Immature natural killer cell (primary cell): Measurements from ENCODE around the gene FAF1. TPM values are rescaled to one million over a fixed set of nuclear protein-coding genes. Genes with fewer than 3 reads are reported as not detected.
"Not testable (repeated sequence)": the region's sequence is repeated elsewhere in the genome, so short reads cannot be mapped to it uniquely, and the experiment has no call there.

ENCODE experiments used
- DNase-seq, 3 donors: peaks; one replicate each; pipeline ENCODE4 v3.0.0; 2022; ENCODE audit warnings: mixed read lengths in 1 of 3
- H3K27ac Mint-ChIP-seq, 6 donors: one replicate each; pipeline ENCODE4 v1.8.0; 2020; ENCODE audit warnings: mixed read lengths in 6 of 6, mild to moderate bottlenecking in 5 of 6, inconsistent platforms in 4 of 6, moderate library complexity in 3 of 6
- H3K27me3 Mint-ChIP-seq, 3 donors: one replicate each; pipeline ENCODE4 v1.8.0; 2020 to 2021; ENCODE audit warnings: low read depth in 3 of 3, mild to moderate bottlenecking in 3 of 3, mixed read lengths in 3 of 3, moderate library complexity in 3 of 3, inconsistent platforms in 1 of 3
- H3K36me3 Mint-ChIP-seq, 3 donors: one replicate each; pipeline ENCODE4 v1.8.0; 2020; ENCODE audit warnings: mixed read lengths in 3 of 3, inconsistent platforms in 2 of 3, mild to moderate bottlenecking in 2 of 3
- H3K4me1 Mint-ChIP-seq, 2 donors: one replicate each; pipeline ENCODE4 v1.8.0; 2020; ENCODE audit warnings: inconsistent platforms in 2 of 2, mild to moderate bottlenecking in 2 of 2, mixed read lengths in 2 of 2, moderate library complexity in 1 of 2
- H3K4me3 Mint-ChIP-seq, 5 donors: one replicate each; pipeline ENCODE4 v1.8.0; 2020; ENCODE audit warnings: mild to moderate bottlenecking in 5 of 5, mixed read lengths in 5 of 5, inconsistent platforms in 3 of 5, moderate library complexity in 3 of 5
- H3K9me3 Mint-ChIP-seq, 6 donors: one replicate each; pipeline ENCODE4 v1.8.0; 2020; ENCODE audit warnings: mild to moderate bottlenecking in 6 of 6, mixed read lengths in 6 of 6, inconsistent platforms in 4 of 6, moderate library complexity in 3 of 6
- polyA plus RNA-seq, 3 donors: library from polyadenylated mRNA; unstranded; fragments of 300-500 nt; fragmentation: Illumina TruSeq; gene quantifications; one replicate each; pipeline ENCODE4 v1.2.3, GENCODE V29; 2021

FAF1 gene
- 10 to 100 TPM; 31.1 to 49.8 (median 44.0) TPM for polyA plus RNA-seq

DNA sequence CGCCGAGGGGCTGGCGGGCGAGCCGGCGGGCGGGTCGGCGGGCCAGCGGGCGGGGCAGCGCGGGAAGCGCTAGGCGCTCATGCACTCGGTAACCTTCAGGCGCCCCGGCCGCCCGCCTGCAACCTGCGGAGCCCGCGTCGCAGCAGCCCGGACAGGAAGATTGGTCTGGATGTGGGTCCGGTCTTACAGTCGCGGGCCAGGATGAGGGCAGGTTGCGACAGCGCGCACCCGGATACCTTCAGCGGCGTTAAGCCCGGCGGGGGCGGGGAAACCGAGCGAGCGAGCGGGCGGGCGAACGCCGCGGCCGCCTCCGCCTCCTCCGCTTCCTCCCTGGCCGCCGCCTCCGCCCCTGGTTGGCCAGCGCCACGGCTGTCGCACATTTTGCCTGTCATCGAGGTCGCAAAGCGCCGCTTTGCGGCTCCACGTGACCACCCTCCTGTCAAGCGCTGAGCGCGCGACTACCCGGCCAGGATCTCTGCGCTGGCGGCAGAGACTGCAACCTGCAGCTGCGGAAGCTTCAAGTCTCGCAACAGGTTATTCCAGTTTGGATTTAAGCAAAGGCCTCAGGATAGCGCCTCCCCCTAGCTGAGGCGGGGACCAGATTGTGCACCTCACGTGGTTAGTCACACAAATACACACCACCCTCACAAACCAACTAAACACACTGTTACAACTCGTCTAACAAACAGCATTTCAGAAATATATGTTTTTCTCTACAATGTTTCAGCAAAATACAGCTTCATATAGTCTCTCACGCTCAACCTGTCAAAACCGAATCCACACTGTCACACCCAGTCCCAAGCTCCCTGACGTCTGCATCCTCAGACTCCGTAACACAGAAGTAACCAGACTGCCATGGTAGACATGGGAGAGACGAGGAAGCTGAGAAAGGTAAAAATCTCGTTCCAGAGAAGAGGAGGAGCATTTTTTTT is at the start of gene FAF1:
Gene FAF1 (minus strand): TSS at position 355 of the 932 bp plus-strand sequence. CDS start 456 bp downstream, outside the sequence.
- Mint-ChIP-seq H3K27ac (peak within 1 kb of the TSS; percentile 81 to 98 (median 94)), H3K9me3 (no peaks in the 10 kb centered on the region), H3K4me3 (peak within 1 kb of the TSS; percentile 85 to 99 (median 89)), H3K36me3 (no peaks in the 10 kb centered on the region), H3K27me3 (peaks cover 5 to 11% (median 6%) of the 10 kb centered on the region in 3 donors), H3K4me1 (peaks cover 17 to 20% of the 10 kb centered on the region in 2 donors)
- peak; percentile 98 to 99 (median 98) for DNase-seq

DNA sequence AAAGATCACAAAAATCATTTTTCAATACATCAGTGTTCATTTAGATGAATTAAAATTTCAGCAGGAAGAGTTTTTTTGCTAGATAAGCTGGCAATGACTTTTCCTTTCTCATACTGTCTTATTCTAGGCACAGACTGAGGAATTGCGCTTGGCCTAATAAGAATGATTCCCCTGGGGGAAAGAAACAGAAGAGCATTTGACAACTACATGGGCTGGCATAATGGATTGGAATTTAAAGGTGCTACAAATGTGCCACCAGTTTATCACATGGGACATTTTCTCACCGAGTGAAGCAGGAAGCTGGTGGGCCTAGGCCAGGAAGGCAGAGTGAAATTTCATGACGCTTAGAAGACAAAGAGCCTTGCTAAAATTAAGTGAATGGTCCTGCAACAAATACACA is 49.3 kb upstream of the FAF1 start:
- Mint-ChIP-seq H3K4me1 (no peaks in the 10 kb centered on the region), H3K36me3 (no peaks in the 10 kb centered on the region), H3K9me3 (no peaks in the 10 kb centered on the region), H3K4me3 (no peak overlapping the region), H3K27ac (no peak overlapping the region), H3K27me3 (peaks cover 0 to 6% (median 0%) of the 10 kb centered on the region in 3 donors)
- no peak for DNase-seq

DNA sequence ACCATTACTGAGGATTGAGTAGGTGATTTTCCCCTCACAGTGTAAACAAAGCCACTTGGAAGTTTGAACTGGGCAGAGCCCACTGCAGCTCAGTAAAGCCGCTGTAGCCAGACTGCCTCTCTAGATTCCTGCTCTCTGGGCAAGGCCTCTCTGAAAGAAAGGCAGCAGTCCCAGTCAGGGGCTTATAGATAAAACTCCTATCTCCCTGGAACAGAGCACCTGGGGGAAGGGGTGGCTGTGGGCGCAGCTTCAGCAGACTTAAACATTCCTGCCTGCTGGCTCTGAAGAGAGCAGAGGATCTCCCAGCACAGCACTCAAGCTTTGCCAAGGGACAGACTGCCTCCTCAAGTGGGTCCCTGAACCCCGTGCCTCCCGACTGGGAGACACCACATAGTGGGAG is 45.5 kb upstream of the FAF1 start:
- not testable (repeated sequence) for H3K4me1 Mint-ChIP-seq, H3K9me3 Mint-ChIP-seq, H3K36me3 Mint-ChIP-seq, H3K27me3 Mint-ChIP-seq, H3K4me3 Mint-ChIP-seq, DNase-seq, H3K27ac Mint-ChIP-seq

DNA sequence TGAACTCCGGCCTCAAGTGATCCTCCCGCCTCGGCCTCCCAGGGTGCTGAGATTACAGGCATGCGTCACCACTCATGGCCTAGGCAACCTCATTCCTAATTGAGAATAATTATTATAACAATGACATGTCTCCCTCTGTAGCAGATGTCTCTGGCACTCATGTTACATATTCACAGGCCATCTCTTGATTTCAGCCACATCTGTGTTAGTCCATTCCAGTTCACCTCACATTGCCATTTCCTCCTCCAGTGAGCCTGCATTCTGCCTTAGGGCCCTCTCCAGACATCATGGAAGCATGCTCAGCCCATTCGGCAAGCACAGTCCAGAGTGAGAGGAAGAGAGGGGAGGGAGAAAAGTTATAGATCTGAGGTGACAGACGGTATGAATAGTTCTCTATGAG is 42.4 kb upstream of the FAF1 start:
- no peak for DNase-seq
- Mint-ChIP-seq H3K4me3 (no peak overlapping the region), H3K4me1 (no peaks in the 10 kb centered on the region), H3K27ac (no peak overlapping the region), H3K36me3 (no peaks in the 10 kb centered on the region), H3K9me3 (no peaks in the 10 kb centered on the region), H3K27me3 (peaks cover 0 to 2% (median 0%) of the 10 kb centered on the region in 3 donors)

DNA sequence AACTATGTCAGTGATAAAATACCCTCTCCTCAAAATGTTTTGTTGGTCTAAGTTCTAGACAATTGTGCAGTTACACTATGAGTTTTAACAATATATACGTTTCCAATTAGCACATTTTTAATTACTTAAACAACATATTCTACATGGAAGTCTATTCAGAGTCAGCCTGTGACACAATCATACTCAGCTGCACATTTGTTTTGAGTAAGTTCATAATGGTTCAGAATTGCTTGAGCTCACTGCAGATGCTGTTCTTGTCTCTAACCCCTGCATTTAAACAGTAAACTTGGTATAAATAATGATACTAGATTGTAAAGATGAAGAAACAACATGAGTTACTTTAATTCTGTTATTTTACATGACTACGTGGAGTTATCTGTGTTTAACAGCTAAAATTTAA is 40.6 kb upstream of the FAF1 start:
- Mint-ChIP-seq H3K4me3 (no peak overlapping the region), H3K27ac (no peak overlapping the region), H3K27me3 (peaks cover 0 to 1% (median 0%) of the 10 kb centered on the region in 3 donors), H3K9me3 (no peaks in the 10 kb centered on the region), H3K36me3 (no peaks in the 10 kb centered on the region), H3K4me1 (no peaks in the 10 kb centered on the region)
- DNase-seq, result no peak

DNA sequence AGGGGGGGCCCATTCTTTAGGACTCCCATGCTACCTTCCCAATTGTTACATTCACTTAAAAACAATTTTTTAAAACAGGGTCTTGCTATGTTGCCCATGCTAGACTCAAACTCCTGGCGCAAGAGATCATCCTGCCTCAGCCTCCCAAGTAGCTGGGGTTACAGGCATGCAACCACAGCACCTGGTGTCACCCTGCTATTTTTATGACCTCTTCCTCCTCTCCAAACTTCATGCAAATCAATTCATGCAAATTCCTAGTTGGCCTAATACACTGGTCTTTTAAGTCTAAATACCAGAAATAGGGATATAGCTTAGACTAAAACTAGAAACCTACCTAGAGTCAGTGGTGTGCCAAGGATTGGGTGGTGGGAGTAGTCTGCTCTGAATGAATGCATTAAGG is 40.1 kb upstream of the FAF1 start:
- H3K9me3 Mint-ChIP-seq, result no peaks in the 10 kb centered on the region
- no peaks in the 10 kb centered on the region for H3K36me3 Mint-ChIP-seq
- H3K27ac Mint-ChIP-seq, result no peak overlapping the region

DNA sequence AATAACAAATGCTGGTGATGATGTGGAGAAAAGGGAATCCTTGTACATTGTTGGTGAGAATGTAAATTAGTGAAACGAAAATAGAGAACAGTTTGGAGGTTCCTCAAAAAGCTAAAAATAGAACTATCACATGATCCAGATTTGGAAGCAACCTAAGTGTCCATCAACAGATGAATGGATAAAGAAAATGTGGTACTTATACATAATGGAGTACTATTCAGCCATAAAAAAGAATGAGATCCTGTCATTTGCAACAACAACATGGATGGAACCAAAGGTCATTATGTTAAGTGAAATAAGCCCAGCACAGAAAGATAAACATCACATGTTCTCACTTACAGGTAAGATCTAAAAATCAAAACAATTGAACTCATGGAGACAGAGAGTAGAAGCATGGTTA is 39.3 kb upstream of the FAF1 start:
- H3K9me3 Mint-ChIP-seq, DNase-seq, H3K4me1 Mint-ChIP-seq, H3K4me3 Mint-ChIP-seq, H3K36me3 Mint-ChIP-seq, H3K27ac Mint-ChIP-seq, H3K27me3 Mint-ChIP-seq: not testable (repeated sequence)

More for the DNA sequence above, 40.1 kb upstream of the FAF1 start:
- no peak for DNase-seq
- Mint-ChIP-seq H3K4me1 (no peaks in the 10 kb centered on the region), H3K4me3 (no peak overlapping the region), H3K27me3 (peaks cover 0 to 1% (median 0%) of the 10 kb centered on the region in 3 donors)

DNA sequence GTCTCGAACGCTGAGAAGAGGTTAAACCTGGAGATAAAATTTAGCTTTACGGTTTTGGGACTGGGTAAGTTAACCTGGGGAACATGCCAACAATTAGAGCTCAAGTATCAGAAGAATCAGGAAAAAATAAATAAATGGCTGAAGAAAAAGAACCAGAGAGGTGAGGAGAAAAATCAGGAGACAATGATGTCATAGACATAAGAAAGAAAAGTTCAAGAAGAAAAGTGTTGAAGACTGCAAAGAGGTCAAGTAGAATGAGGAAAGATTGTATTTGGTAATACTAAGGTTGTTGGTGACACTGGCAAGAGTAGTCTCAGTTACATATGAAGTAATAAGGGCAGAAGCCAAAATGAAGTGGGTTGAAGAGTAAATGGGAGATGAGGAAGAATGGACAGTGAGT is 36.0 kb upstream of the FAF1 start:
- no peaks in the 10 kb centered on the region for H3K27me3 Mint-ChIP-seq
- H3K9me3 Mint-ChIP-seq, result no peaks in the 10 kb centered on the region
- peak overlapping the region in 1 of 6 donors; percentile 9 for H3K27ac Mint-ChIP-seq
- no peak overlapping the region for H3K4me3 Mint-ChIP-seq
- no peaks in the 10 kb centered on the region for H3K36me3 Mint-ChIP-seq
- H3K4me1 Mint-ChIP-seq, result no peaks in the 10 kb centered on the region
- DNase-seq, result no peak

DNA sequence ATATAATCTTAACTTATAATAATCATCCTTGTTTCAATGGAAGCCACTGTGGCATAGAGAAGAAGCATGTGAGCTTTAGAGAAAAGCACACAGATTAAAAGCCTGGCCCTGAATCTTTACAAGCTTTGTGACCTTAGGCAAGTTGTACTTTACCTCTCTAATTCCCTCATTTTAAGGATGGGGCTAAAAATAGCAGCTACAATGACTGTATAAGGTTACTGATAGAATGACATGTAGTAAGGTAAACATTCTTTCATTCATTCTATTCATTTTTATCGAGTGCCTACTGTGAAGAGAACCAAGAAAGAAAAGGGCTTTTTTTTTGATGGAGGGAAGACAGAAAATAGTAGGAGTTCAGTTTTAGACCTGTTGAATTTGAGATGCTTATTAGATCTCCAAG is 35.6 kb upstream of the FAF1 start:
- Mint-ChIP-seq H3K27ac (no peak overlapping the region), H3K4me3 (no peak overlapping the region), H3K9me3 (no peaks in the 10 kb centered on the region), H3K36me3 (no peaks in the 10 kb centered on the region), H3K4me1 (no peaks in the 10 kb centered on the region), H3K27me3 (no peaks in the 10 kb centered on the region)
- DNase-seq, result no peak

DNA sequence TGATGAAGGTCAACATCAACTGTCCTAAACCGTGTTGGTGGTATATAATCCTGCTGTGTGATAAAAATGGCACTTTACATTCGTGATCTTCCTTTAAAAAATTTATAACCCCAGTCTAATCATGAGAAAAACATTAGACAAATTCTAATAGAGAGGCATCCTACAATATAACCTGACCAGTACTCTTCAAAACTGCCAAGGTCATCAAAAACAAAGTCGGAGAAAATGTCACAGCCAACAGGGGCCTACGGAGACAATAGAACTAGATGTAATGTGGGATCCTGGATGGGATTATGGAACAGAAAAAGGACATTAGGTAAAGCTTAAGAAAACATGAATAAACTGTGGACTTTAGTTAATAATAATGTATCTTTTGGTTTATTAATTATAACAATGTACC is 34.9 kb upstream of the FAF1 start:
- no peaks in the 10 kb centered on the region for H3K4me1 Mint-ChIP-seq
- DNase-seq, result no peak
- no peak overlapping the region for H3K27ac Mint-ChIP-seq
- no peak overlapping the region for H3K4me3 Mint-ChIP-seq
- H3K27me3 Mint-ChIP-seq, result no peaks in the 10 kb centered on the region
- no peaks in the 10 kb centered on the region for H3K36me3 Mint-ChIP-seq
- H3K9me3 Mint-ChIP-seq, result no peaks in the 10 kb centered on the region

DNA sequence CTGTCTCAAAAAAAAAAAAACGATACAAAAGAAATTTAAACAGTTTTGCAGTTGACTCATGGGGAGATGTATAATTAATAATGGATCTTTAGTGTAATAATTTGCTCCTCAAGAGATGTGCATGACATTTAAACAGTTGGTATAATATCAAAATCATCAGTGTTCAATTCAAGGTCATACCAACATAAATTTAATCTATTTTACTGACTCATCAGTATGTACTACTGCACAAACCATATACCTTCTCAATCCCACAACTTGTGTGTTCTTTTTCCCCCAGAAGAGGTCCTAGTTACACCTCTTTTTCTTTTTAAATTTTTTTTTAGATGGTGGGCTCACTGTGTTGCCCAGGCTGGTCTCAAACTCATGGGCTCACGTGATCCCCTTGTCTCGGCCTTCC is 33.6 kb upstream of the FAF1 start:
- Mint-ChIP-seq H3K27me3 (no peaks in the 10 kb centered on the region), H3K4me3 (no peak overlapping the region)

DNA sequence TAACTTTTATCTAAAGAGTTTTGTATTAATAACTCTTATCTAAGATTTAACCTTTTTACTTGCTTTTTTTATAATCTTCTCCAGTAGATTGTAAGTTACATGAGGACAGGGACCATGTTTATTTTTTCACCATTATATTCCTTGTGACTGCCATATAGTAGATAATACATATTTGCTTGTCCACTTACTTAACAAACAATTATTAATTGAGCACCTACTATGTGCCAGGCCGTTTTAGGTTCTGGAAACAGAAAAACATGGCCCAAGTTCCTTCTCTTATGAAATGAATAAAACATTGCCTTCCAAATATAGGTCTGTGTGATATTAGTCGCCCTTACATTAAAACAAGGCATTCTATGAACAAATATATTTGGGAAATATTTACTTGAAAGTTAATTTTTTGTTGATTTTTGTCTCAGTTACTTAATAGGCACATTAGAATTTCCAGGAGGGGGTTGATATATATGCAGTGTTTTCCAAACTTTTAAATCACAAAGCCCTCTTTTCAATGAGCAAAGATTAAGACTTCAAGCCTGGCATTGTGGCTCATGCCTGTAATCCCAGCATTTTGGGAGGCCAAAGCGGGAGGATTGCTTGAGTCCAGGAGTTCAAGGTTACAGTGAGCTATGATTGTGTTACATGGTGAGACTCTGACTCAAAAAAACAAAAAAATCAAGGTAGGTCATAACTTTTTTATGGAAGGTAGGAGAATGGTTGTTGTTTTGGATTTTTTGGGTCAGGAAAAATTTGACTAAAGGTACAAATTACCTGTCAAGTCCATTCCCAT is 32.7 kb upstream of the FAF1 start:
- H3K27ac Mint-ChIP-seq, result no peak overlapping the region
- no peaks in the 10 kb centered on the region for H3K9me3 Mint-ChIP-seq
- H3K27me3 Mint-ChIP-seq, result no peaks in the 10 kb centered on the region
- no peaks in the 10 kb centered on the region for H3K36me3 Mint-ChIP-seq
- no peak overlapping the region for H3K4me3 Mint-ChIP-seq
- DNase-seq, result no peak
- H3K4me1 Mint-ChIP-seq, result no peaks in the 10 kb centered on the region

More for the DNA sequence above, 33.6 kb upstream of the FAF1 start:
- no peak for DNase-seq
- H3K27ac Mint-ChIP-seq, result no peak overlapping the region
- H3K9me3 Mint-ChIP-seq, result no peaks in the 10 kb centered on the region
- no peaks in the 10 kb centered on the region for H3K36me3 Mint-ChIP-seq
- H3K4me1 Mint-ChIP-seq, result no peaks in the 10 kb centered on the region

DNA sequence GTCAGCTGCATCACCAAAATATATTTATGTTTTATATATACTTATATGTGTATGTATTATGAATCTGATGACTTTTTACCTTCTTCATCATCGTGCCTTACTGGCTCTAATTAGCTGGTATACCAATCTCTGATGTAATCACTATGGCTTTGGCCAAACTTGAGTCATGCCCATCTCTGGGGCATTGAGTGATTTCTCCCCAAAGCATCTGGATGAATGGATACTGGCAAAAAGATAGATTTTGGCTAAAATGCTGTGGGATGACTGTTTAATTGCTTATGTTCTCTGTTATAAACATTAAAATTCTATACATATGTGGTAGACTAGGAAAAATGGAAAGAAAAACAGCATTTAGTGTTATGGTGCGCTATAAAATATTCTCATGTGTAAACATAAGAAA is 29.6 kb upstream of the FAF1 start:
- Mint-ChIP-seq H3K4me3 (no peak overlapping the region), H3K9me3 (no peaks in the 10 kb centered on the region), H3K36me3 (no peaks in the 10 kb centered on the region), H3K27me3 (no peaks in the 10 kb centered on the region), H3K4me1 (no peaks in the 10 kb centered on the region), H3K27ac (no peak overlapping the region)
- DNase-seq, result no peak

DNA sequence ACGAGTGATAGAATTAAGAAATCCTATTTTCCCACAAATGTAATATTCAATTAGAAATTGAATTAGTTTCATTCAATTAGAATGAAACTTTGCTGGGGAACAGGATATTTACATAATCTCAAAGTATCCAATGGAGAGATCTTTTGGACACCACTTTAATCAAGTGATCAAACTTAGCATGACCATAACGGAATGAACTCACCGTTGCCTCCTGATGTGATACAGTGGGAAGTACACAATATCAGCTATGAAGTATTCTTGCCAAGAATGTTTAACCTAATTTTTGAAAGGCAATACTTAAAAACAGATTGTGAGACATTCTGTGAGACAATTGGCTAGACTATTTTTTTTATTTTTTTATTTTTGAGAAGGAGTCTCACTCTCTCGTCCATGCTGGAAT is 26.6 kb upstream of the FAF1 start:
- Mint-ChIP-seq H3K4me1 (no peaks in the 10 kb centered on the region), H3K9me3 (no peaks in the 10 kb centered on the region), H3K27ac (no peak overlapping the region), H3K4me3 (no peak overlapping the region), H3K27me3 (no peaks in the 10 kb centered on the region), H3K36me3 (no peaks in the 10 kb centered on the region)
- no peak for DNase-seq
